BJ (cell line): ENCODE results near the gene UQCRC1. TPM values are rescaled to one million over a fixed set of nuclear protein-coding genes. Genes with fewer than 3 reads are reported as not detected.

Source experiments
- CTCF ChIA-PET: fragments of 350-600 bp; formaldehyde crosslinking; extraction: SDS; loops from one replicate; lab custom pipeline; 2021; ENCODE audit warnings: antibody characterized with exemption, inconsistent platforms; lab: Yijun Ruan, JAX
- POLR2A ChIA-PET: fragments of 300-600 bp; sonication (Branson Sonifier 250); formaldehyde crosslinking; extraction: SDS; loops from one replicate; lab custom pipeline; 2021; ENCODE audit warnings: antibody characterized with exemption; lab: Charles Lee
- DNase-seq: peaks from one replicate; pipeline ENCODE4 v3.0.0-alpha.2; 2011; ENCODE audit warnings: low read depth
- H3K27me3 ChIP-seq: 2 replicates; pipeline ENCODE4 v1.6.0; 2011; ENCODE audit warnings: low read length; ENCODE audit not compliant: control insufficient read depth, insufficient read depth
- H3K36me3 ChIP-seq: 2 replicates; pipeline ENCODE4 v1.5.1; 2011; ENCODE audit warnings: low read length; ENCODE audit not compliant: control insufficient read depth, insufficient read depth
- H3K4me3 ChIP-seq: 2 replicates; pipeline ENCODE4 v1.5.1; 2011; ENCODE audit warnings: low read depth, mild to moderate bottlenecking, control low read depth, low read length
- CTCF ChIP-seq: IDR thresholded peaks from 2 replicates; pipeline ENCODE4 v1.5.1; 2011; ENCODE audit warnings: low read depth, mild to moderate bottlenecking, control low read depth, inconsistent platforms, low read length, moderate library complexity; ENCODE audit not compliant: insufficient read depth
- polyA plus RNA-seq: library from polyadenylated mRNA; depleted of rRNA; stranded (reverse); fragments of >200 nt; gene quantifications from 2 replicates; pipeline ENCODE4 v1.2.3, GENCODE V29; 2011

The UQCRC1 gene
- polyA plus RNA-seq, 1 experiment: 662 TPM

- Histone ChIP-seq H3K4me3 (no peak overlapping the region), H3K27me3 (no peaks in the 10 kb centered on the region), H3K36me3 (peaks cover 73% of the 10 kb centered on the region)
- ChIA-PET POLR2A (no interaction called here), CTCF (no interaction called here)
- no peak for TF ChIP-seq CTCF
- no peak for DNase-seq
Observed at GRCh38 chr3:48588230-48588629, 21.2 kb downstream of the UQCRC1 start.

GRCh38 chr3:48587686-48588085, 21.8 kb downstream of the UQCRC1 start:
- no peak overlapping the region for H3K4me3 ChIP-seq
- peaks cover 71% of the 10 kb centered on the region for H3K36me3 ChIP-seq
- ChIA-PET CTCF (no interaction called here), POLR2A (no interaction called here)
- no peak for DNase-seq
- TF ChIP-seq CTCF: no peak
- no peaks in the 10 kb centered on the region for H3K27me3 ChIP-seq

- POLR2A ChIA-PET: no interaction called here
- TF ChIP-seq CTCF: no peak
- H3K27me3 ChIP-seq: no peaks in the 10 kb centered on the region
- CTCF ChIA-PET: no interaction called here
- DNase-seq: no peak
- no peak overlapping the region for H3K4me3 ChIP-seq
- H3K36me3 ChIP-seq: peaks cover 70% of the 10 kb centered on the region
Observed at GRCh38 chr3:48585411-48585810, 24.0 kb downstream of the UQCRC1 start.

GRCh38 chr3:48584836-48585235, 24.6 kb downstream of the UQCRC1 start:
- TF ChIP-seq CTCF: no peak
- no peak for DNase-seq
- Histone ChIP-seq H3K27me3 (no peaks in the 10 kb centered on the region), H3K4me3 (no peak overlapping the region), H3K36me3 (peaks cover 69% of the 10 kb centered on the region)
- ChIA-PET POLR2A (no interaction called here), CTCF (no interaction called here)

GRCh38 chr3:48581621-48582481, 27.6 kb downstream of the UQCRC1 start:
- Histone ChIP-seq H3K27me3 (no peaks in the 10 kb centered on the region), H3K4me3 (no peak overlapping the region), H3K36me3 (peaks cover 70% of the 10 kb centered on the region)
- no peak for DNase-seq
- TF ChIP-seq CTCF: no peak
- CTCF ChIA-PET: interaction anchor here (0.6 to 1.0 kb wide), 2 partner anchors 13 to 27 kb away, joined by 3 read pairs; partner anchors contain the start of gene UQCRC1
- POLR2A ChIA-PET: no interaction called here
